ENCODE measurements around the gene ZNF184. TPM values are rescaled to one million over a fixed set of nuclear protein-coding genes. Genes with fewer than 3 reads are reported as not detected.
A peak's percentile ranks its signal among the peaks of the same experiment; 100 is the strongest.

ZNF184 gene
- total and polyA plus RNA-seq, 9 of the 15 experiments (the other 6 are each of a cell fraction or from before 2014, with no cell fraction given), result 7.6 to 22.2 (median 12.8) TPM

- TF ChIP-seq AFF1 (IDR thresholded peaks at IDR 0.05; ENCODE audit: low read depth in 1 of 2, partially characterized antibody in 2 of 2), result peak; percentile 49 to 85
- no peak for TF ChIP-seq ZNF639 (CRISPR knock-in tag; conservative IDR thresholded peaks at IDR 0.05 in 1 of 2, IDR thresholded peaks at IDR 0.05 in 1 of 2)
- TF ChIP-seq MTA1 (IDR thresholded peaks at IDR 0.05; ENCODE audit: borderline replicate concordance), result peak; percentile 18; the same call in 1 of the 2 replicates
- TF ChIP-seq ZNF41 (CRISPR knock-in tag; conservative IDR thresholded peaks at IDR 0.05), result no peak
- TF ChIP-seq PHF20 (IDR thresholded peaks at IDR 0.05; ENCODE audit: partially characterized antibody), result peak; percentile 52
- TF ChIP-seq ETV6 (IDR thresholded peaks at IDR 0.05; ENCODE audit: borderline replicate concordance in 1 of 2, low read depth in 2 of 2, low read length in 1 of 2), result no peak
- TF ChIP-seq ETV6 (CRISPR knock-in tag; IDR thresholded peaks at IDR 0.05; ENCODE audit: borderline replicate concordance), result no peak
- TF ChIP-seq CBFB (CRISPR knock-in tag; IDR thresholded peaks at IDR 0.05), result 0 out of 2 replicates have a peak, but pooled peaks have one; percentile 21
- TF ChIP-seq DEAF1 (CRISPR knock-in tag; IDR thresholded peaks at IDR 0.05), result no peak
- no peak for TF ChIP-seq ZNF76 (CRISPR knock-in tag; IDR thresholded peaks at IDR 0.05; ENCODE audit: borderline replicate concordance)
- no peak; the same call in 1 of the 2 replicates for TF ChIP-seq SNIP1 (IDR thresholded peaks at IDR 0.05; ENCODE audit: low read depth)
- TF ChIP-seq MAFF (IDR thresholded peaks at IDR 0.05; ENCODE audit: low read length), result peak; percentile 3; the same call in 1 of the 2 replicates
- peak in 2 of 3 experiments; percentile 11 to 54 for TF ChIP-seq YY1 (IDR thresholded peaks at IDR 0.05; ENCODE audit: borderline replicate concordance in 1 of 3, control insufficient read depth in 1 of 3, extremely low read depth in 1 of 3, insufficient read depth in 3 of 3, insufficient read length in 1 of 3, insufficient replicate concordance in 2 of 3, low read depth in 1 of 3, low read length in 2 of 3)
- no peak for TF ChIP-seq NR0B1 (IDR thresholded peaks at IDR 0.05; ENCODE audit: partially characterized antibody)
- TF ChIP-seq CC2D1A (IDR thresholded peaks at IDR 0.05), result peak; percentile 57
- no peak for TF ChIP-seq SETDB1 (IDR thresholded peaks at IDR 0.05; ENCODE audit: low read length)
- 0 out of 2 replicates have a peak, but pooled peaks have one; percentile 24 for TF ChIP-seq ESRRA (IDR thresholded peaks at IDR 0.05; ENCODE audit: borderline replicate concordance, low read depth)
These were observed 29.9 kb upstream of the ZNF184 start (continued) for GRCh38 chr6:27502508-27503435.

All from K562 (cell line).